HuH-7.5 (cell line): ENCODE results near the gene KCNT2.

Experiments
- DNase-seq: peaks from one replicate; pipeline ENCODE4 v3.0.0; 2011; ENCODE audit warnings: low spot score

Gene KCNT2

GRCh38 chr1:196183941-196184340, 424.3 kb downstream of the KCNT2 start:
- DNase-seq: no peak

GRCh38 chr1:196181594-196181878, 426.7 kb downstream of the KCNT2 start:
- DNase-seq: no peak

GRCh38 chr1:196180847-196181593, 427.2 kb downstream of the KCNT2 start:
- no peak for DNase-seq

GRCh38 chr1:196178083-196178635, 430.1 kb downstream of the KCNT2 start:
- DNase-seq: no peak
